ENCODE measurements around the gene HDAC4. TPM values are rescaled to one million over a fixed set of nuclear protein-coding genes. Genes with fewer than 3 reads are reported as not detected.

HDAC4 gene
- total and polyA plus RNA-seq, 10 of the 15 experiments (the other 5 are each of a cell fraction or from before 2014, with no cell fraction given): 0.22 to 15.7 (median 4.8) TPM

DNA sequence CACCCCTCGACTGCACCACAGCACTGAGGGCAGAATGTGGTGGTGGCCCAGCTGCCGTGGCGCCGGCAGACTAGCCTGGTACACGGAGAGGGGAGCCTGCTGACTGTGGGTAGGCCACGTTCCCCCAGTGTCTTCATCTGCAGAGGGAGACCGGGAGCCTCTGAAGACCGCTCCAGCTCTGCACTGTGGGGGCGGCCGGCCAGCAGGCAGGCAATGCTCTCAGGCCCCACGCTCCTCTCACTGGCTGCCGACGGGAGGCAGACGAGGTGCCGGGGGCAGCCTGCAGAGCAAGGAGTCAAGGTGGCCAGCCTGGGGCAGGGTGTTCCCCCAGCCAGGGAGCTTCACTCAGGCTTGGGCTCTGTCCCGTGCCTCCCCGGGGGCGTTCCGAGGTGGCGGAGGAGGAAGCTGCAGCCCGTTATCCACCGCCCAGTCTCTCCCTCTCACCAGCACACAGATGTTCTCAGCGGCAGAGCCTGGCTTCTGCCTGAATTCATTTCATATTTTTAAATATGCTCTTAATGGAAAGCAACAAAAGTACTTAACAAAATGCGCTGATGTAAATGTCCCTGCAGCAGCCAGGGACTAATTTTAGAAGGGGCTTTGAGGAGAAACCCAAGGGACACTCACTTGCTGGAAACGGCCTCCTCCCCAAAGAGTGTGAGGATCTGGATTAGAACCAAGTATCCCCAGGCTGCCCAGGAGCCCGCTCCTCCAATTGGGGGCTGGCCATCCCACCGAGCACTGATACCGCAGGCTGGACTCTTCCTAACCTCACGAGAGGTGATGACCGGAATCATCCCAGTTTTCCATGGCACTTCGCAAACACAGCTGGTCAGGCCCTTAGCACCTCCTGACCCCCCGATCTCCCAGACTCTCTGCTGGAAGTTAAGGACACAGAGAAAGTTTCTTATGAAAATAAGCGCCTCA, 87.8 kb downstream of the HDAC4 start:
- Histone ChIP-seq H3K4me2 (ENCODE audit: control insufficient read depth, insufficient read depth) (no peak overlapping the region), H2AFZ (ENCODE audit: control insufficient read depth, low read depth, low read length) (no peak overlapping the region), H4K20me1 (ENCODE audit: control insufficient read depth, insufficient read depth) (no peaks in the 10 kb centered on the region), H3K9ac (ENCODE audit: control insufficient read depth, insufficient read depth, low read length) (no peak overlapping the region), H3K79me2 (ENCODE audit: control insufficient read depth, insufficient read depth, low read length) (no peaks in the 10 kb centered on the region), H3K4me3 (no peak overlapping the region), H3K4me1 (ENCODE audit: control insufficient read depth, insufficient read depth, low read length) (peaks cover 7% of the 10 kb centered on the region), H3K27me3 (replicated peaks in 1 of 2; ENCODE audit: control insufficient read depth in 2 of 2, insufficient read depth in 2 of 2, low read length in 1 of 2) (no peaks in the 10 kb centered on the region), H3K9me3 (replicated peaks; ENCODE audit: control insufficient read depth, insufficient read depth, low read length) (peaks cover 4% of the 10 kb centered on the region; the same call in 2 of the 3 replicates), H3K27ac (ENCODE audit: control insufficient read depth, insufficient read depth) (no peak overlapping the region), H3K36me3 (ENCODE audit: control insufficient read depth in 2 of 2, insufficient read depth in 2 of 2, low read length in 1 of 2) (no peaks in the 10 kb centered on the region; a peak in 1 of 4 replicates)
- TF ChIP-seq BCL11A (IDR thresholded peaks at IDR 0.05; ENCODE audit: low read depth, low read length) (no peak), SREBF2 (IDR thresholded peaks at IDR 0.05; ENCODE audit: low read length) (no peak), IRF3 (IDR thresholded peaks at IDR 0.05) (no peak)
- BruUV-seq (replicated peaks): no TSS peak
- DNase-seq (ENCODE audit: low read depth, low spot score): no peak
- ChIA-PET CTCF (no interaction called here), POLR2A (no interaction called here), RAD21 (ENCODE audit: unreplicated experiment) (no interaction called here), SMC1A (ENCODE audit: uncharacterized antibody, unreplicated experiment) (no interaction called here)
- no peak for ATAC-seq
- WGBS (ENCODE audit: insufficient coverage, insufficient replicate concordance, low lambda C conversion rate, missing lambda C conversion rate): 88% methylated on average over 31 of the region's 33 CpGs
- intact Hi-C loops (cut with micrococcal nuclease; ENCODE audit: unreplicated experiment) (no loop called here), in situ Hi-C loops (cut with MboI) (no loop called here)
- FAIRE-seq: no peak

GRCh38 chr2:239312081-239312511, 88.7 kb downstream of the HDAC4 start:
- peaks cover 4% of the 10 kb centered on the region; the same call in 2 of the 3 replicates for H3K9me3 ChIP-seq (replicated peaks; ENCODE audit: control insufficient read depth, insufficient read depth, low read length)
- CTCF ChIA-PET: no interaction called here
- H3K4me1 ChIP-seq (ENCODE audit: control insufficient read depth, insufficient read depth, low read length): peaks cover 7% of the 10 kb centered on the region
- H3K27ac ChIP-seq (ENCODE audit: control insufficient read depth, insufficient read depth): no peak overlapping the region
- WGBS (ENCODE audit: insufficient coverage, insufficient replicate concordance, low lambda C conversion rate, missing lambda C conversion rate): 72% methylated on average over 10 of the region's 10 CpGs
- DNase-seq (ENCODE audit: low read depth, low spot score): no peak
- no peak for ATAC-seq
- H3K27me3 ChIP-seq (replicated peaks in 1 of 2; ENCODE audit: control insufficient read depth in 2 of 2, insufficient read depth in 2 of 2, low read length in 1 of 2): no peaks in the 10 kb centered on the region
- no peaks in the 10 kb centered on the region for H3K79me2 ChIP-seq (ENCODE audit: control insufficient read depth, insufficient read depth, low read length)
- H2AFZ ChIP-seq (ENCODE audit: control insufficient read depth, low read depth, low read length): no peak overlapping the region
- RAD21 ChIA-PET (ENCODE audit: unreplicated experiment): no interaction called here
- H3K9ac ChIP-seq (ENCODE audit: control insufficient read depth, insufficient read depth, low read length): no peak overlapping the region
- no peak for FAIRE-seq
- POLR2A ChIA-PET: no interaction called here
- H3K4me2 ChIP-seq (ENCODE audit: control insufficient read depth, insufficient read depth): no peak overlapping the region
- in situ Hi-C loops (cut with MboI) (no loop called here), intact Hi-C loops (cut with micrococcal nuclease; ENCODE audit: unreplicated experiment) (no loop called here)
- no TSS peak for BruUV-seq (replicated peaks)
- H3K36me3 ChIP-seq (ENCODE audit: control insufficient read depth in 2 of 2, insufficient read depth in 2 of 2, low read length in 1 of 2): no peaks in the 10 kb centered on the region; a peak in 2 of 4 replicates
- H4K20me1 ChIP-seq (ENCODE audit: control insufficient read depth, insufficient read depth): no peaks in the 10 kb centered on the region
- no peak overlapping the region for H3K4me3 ChIP-seq
- TF ChIP-seq RFX5 (IDR thresholded peaks at IDR 0.05; ENCODE audit: low read depth, low read length) (no peak), BRCA1 (IDR thresholded peaks at IDR 0.05; ENCODE audit: low read depth, low read length) (no peak)
- SMC1A ChIA-PET (ENCODE audit: uncharacterized antibody, unreplicated experiment): no interaction called here

Measured in GM12878 (cell line).